IPS-NIHi7 (cell line): ENCODE results near the gene FHOD3.

Experiments used
- DNase-seq: peaks from one replicate; pipeline ENCODE4 v3.0.0; 2012; ENCODE audit warnings: mixed read lengths; ENCODE audit errors: extremely low spot score

Gene FHOD3

GRCh38 chr18:36296650-36297416 is 680 bp upstream of the FHOD3 start:
- peak; percentile 91 for DNase-seq

- peak; percentile 50 for DNase-seq
These were observed 721 bp downstream of the FHOD3 start for GRCh38 chr18:36298126-36298741.

- DNase-seq: no peak
These were observed 1.5 kb downstream of the FHOD3 start for GRCh38 chr18:36299015-36299414.

GRCh38 chr18:36300211-36300610 is 2.7 kb downstream of the FHOD3 start:
- no peak for DNase-seq

GRCh38 chr18:36301884-36302283 is 4.4 kb downstream of the FHOD3 start:
- no peak for DNase-seq

GRCh38 chr18:36302676-36303075 is 5.2 kb downstream of the FHOD3 start:
- no peak for DNase-seq

GRCh38 chr18:36303211-36303844 is 5.8 kb downstream of the FHOD3 start:
- no peak for DNase-seq

GRCh38 chr18:36304723-36305122 is 7.2 kb downstream of the FHOD3 start:
- no peak for DNase-seq

- no peak for DNase-seq
These were observed 7.9 kb downstream of the FHOD3 start for GRCh38 chr18:36305375-36305774.

- DNase-seq: no peak
These were observed 10.0 kb downstream of the FHOD3 start for GRCh38 chr18:36307513-36307912.

GRCh38 chr18:36308711-36309435 is 11.4 kb downstream of the FHOD3 start:
- DNase-seq: no peak

- no peak for DNase-seq
These were observed 12.2 kb downstream of the FHOD3 start for GRCh38 chr18:36309436-36310391.

GRCh38 chr18:36311026-36311570 is 13.6 kb downstream of the FHOD3 start:
- DNase-seq: no peak

- DNase-seq: no peak
These were observed 15.4 kb downstream of the FHOD3 start for GRCh38 chr18:36312806-36313395.

- no peak for DNase-seq
These were observed 16.6 kb downstream of the FHOD3 start for GRCh38 chr18:36314098-36314497.

- DNase-seq: no peak
These were observed 17.2 kb downstream of the FHOD3 start for GRCh38 chr18:36314754-36315153.

GRCh38 chr18:36315736-36316135 is 18.2 kb downstream of the FHOD3 start:
- no peak for DNase-seq

- DNase-seq: no peak
These were observed 18.7 kb downstream of the FHOD3 start for GRCh38 chr18:36316246-36316645.

- DNase-seq: no peak
These were observed 24.3 kb downstream of the FHOD3 start for GRCh38 chr18:36321658-36322407.

- no peak for DNase-seq
These were observed 24.9 kb downstream of the FHOD3 start for GRCh38 chr18:36322408-36322728.
